Skeletal muscle satellite cell (primary cell): ENCODE data around the gene ACTG1.

Experiments
- H3K27me3 ChIP-seq: 2 replicates; pipeline ENCODE4 v1.7.0; 2013; ENCODE audit warnings: low read length; ENCODE audit not compliant: control insufficient read depth, insufficient read depth
- H3K36me3 ChIP-seq: 2 replicates; pipeline ENCODE4 v1.7.0; 2013; ENCODE audit warnings: mild to moderate bottlenecking, control low read depth, low read length; ENCODE audit not compliant: insufficient read depth
- H3K4me1 ChIP-seq: 2 replicates; pipeline ENCODE4 v1.7.0; 2013; ENCODE audit warnings: low read length; ENCODE audit not compliant: control insufficient read depth, insufficient read depth
- H3K4me2 ChIP-seq: 2 replicates; pipeline ENCODE4 v1.7.0; 2013; ENCODE audit warnings: mild to moderate bottlenecking, low read length
- H3K4me3 ChIP-seq: 2 replicates; pipeline ENCODE4 v1.7.0; 2013; ENCODE audit warnings: low read length
- H3K9ac ChIP-seq: 2 replicates; pipeline ENCODE4 v1.7.0; 2013; ENCODE audit warnings: mild to moderate bottlenecking, low read depth, low read length, moderate library complexity
- H3K9me3 ChIP-seq: replicated peaks from 2 replicates; pipeline ENCODE4 v1.7.0; 2013; ENCODE audit warnings: mild to moderate bottlenecking, control low read depth, low read length

The ACTG1 gene

GRCh38 chr17:81527591-81528383, 15.2 kb upstream of the ACTG1 start, which contains the start of gene FSCN2:
Gene FSCN2 (plus strand): TSS chr17:81528377. CDS start chr17:81528532, 155 bp downstream.
- H3K9ac ChIP-seq = no peak within 1 kb of the TSS
- peaks cover 28% of the 10 kb centered on the region for H3K27me3 ChIP-seq
- peak within 1 kb of the TSS; percentile 44 for H3K4me2 ChIP-seq
- no peaks in the 10 kb centered on the region for H3K36me3 ChIP-seq
- no peaks in the 10 kb centered on the region for H3K9me3 ChIP-seq
- peaks cover 19% of the 10 kb centered on the region for H3K4me1 ChIP-seq
- H3K4me3 ChIP-seq = no peak within 1 kb of the TSS

- Histone ChIP-seq H3K4me3 (no peak overlapping the region), H3K9me3 (no peaks in the 10 kb centered on the region), H3K9ac (no peak overlapping the region), H3K27me3 (peaks cover 28% of the 10 kb centered on the region), H3K36me3 (no peaks in the 10 kb centered on the region), H3K4me1 (peaks cover 19% of the 10 kb centered on the region), H3K4me2 (peak overlapping the region; percentile 44)
Observed at GRCh38 chr17:81526662-81527571, 14.3 kb upstream of the ACTG1 start.

GRCh38 chr17:81524865-81525159, 12.2 kb upstream of the ACTG1 start:
- Histone ChIP-seq H3K27me3 (peaks cover 28% of the 10 kb centered on the region), H3K36me3 (no peaks in the 10 kb centered on the region), H3K4me3 (no peak overlapping the region), H3K4me1 (peaks cover 19% of the 10 kb centered on the region), H3K4me2 (no peak overlapping the region), H3K9me3 (no peaks in the 10 kb centered on the region), H3K9ac (no peak overlapping the region)

GRCh38 chr17:81524039-81524864, 11.7 kb upstream of the ACTG1 start:
- Histone ChIP-seq H3K36me3 (no peaks in the 10 kb centered on the region), H3K4me1 (peaks cover 24% of the 10 kb centered on the region), H3K9me3 (no peaks in the 10 kb centered on the region), H3K9ac (no peak overlapping the region), H3K4me3 (no peak overlapping the region), H3K27me3 (peaks cover 28% of the 10 kb centered on the region), H3K4me2 (no peak overlapping the region)

- Histone ChIP-seq H3K4me1 (peaks cover 31% of the 10 kb centered on the region), H3K9ac (peak overlapping the region; percentile 11), H3K4me2 (peak overlapping the region; percentile 46), H3K27me3 (peaks cover 20% of the 10 kb centered on the region), H3K4me3 (no peak overlapping the region), H3K9me3 (no peaks in the 10 kb centered on the region), H3K36me3 (no peaks in the 10 kb centered on the region)
Observed at GRCh38 chr17:81523402-81524038, 10.9 kb upstream of the ACTG1 start.

GRCh38 chr17:81522491-81523401, 10.1 kb upstream of the ACTG1 start:
- Histone ChIP-seq H3K4me2 (peak overlapping the region; percentile 46), H3K4me3 (no peak overlapping the region), H3K9me3 (no peaks in the 10 kb centered on the region), H3K27me3 (peaks cover 13% of the 10 kb centered on the region), H3K36me3 (peaks cover 3% of the 10 kb centered on the region), H3K4me1 (peaks cover 36% of the 10 kb centered on the region), H3K9ac (no peak overlapping the region)

GRCh38 chr17:81520021-81520901, 7.7 kb upstream of the ACTG1 start:
- H3K27me3 ChIP-seq = peaks cover 6% of the 10 kb centered on the region
- H3K4me2 ChIP-seq = peak overlapping the region; percentile 87
- H3K36me3 ChIP-seq = peaks cover 7% of the 10 kb centered on the region
- H3K9ac ChIP-seq = no peak overlapping the region
- peaks cover 53% of the 10 kb centered on the region for H3K4me1 ChIP-seq
- no peaks in the 10 kb centered on the region for H3K9me3 ChIP-seq
- H3K4me3 ChIP-seq = no peak overlapping the region

GRCh38 chr17:81519284-81520020, 6.9 kb upstream of the ACTG1 start:
- Histone ChIP-seq H3K9ac (peak overlapping the region; percentile 51), H3K4me2 (peak overlapping the region; percentile 87), H3K4me3 (peak overlapping the region; percentile 70), H3K36me3 (peaks cover 7% of the 10 kb centered on the region), H3K27me3 (peaks cover 2% of the 10 kb centered on the region), H3K9me3 (no peaks in the 10 kb centered on the region), H3K4me1 (peaks cover 53% of the 10 kb centered on the region)

- Histone ChIP-seq H3K9ac (peak overlapping the region; percentile 51), H3K27me3 (no peaks in the 10 kb centered on the region), H3K4me2 (peak overlapping the region; percentile 87), H3K4me3 (peak overlapping the region; percentile 70), H3K36me3 (peaks cover 7% of the 10 kb centered on the region), H3K4me1 (peaks cover 57% of the 10 kb centered on the region), H3K9me3 (no peaks in the 10 kb centered on the region)
Observed at GRCh38 chr17:81518785-81519283, 6.2 kb upstream of the ACTG1 start.
